Activated T-cell treated with anti-CD3 and anti-CD28 coated beads for 1 hour (primary cell): ENCODE data around the gene CAMK2D.

Source experiments
- DNase-seq: peaks from one replicate; pipeline ENCODE4 v3.0.0-alpha.2; 2020; ENCODE audit warnings: low read depth

Gene CAMK2D

GRCh38 chr4:113471146-113471860 lies 290.2 kb downstream of the CAMK2D start:
- DNase-seq = no peak

GRCh38 chr4:113469926-113470325 lies 291.6 kb downstream of the CAMK2D start:
- no peak for DNase-seq

GRCh38 chr4:113469023-113469390 lies 292.5 kb downstream of the CAMK2D start:
- DNase-seq = no peak

GRCh38 chr4:113468165-113469022 lies 293.1 kb downstream of the CAMK2D start:
- DNase-seq = no peak

GRCh38 chr4:113467581-113467980 lies 294.0 kb downstream of the CAMK2D start:
- no peak for DNase-seq

GRCh38 chr4:113462286-113462685 lies 299.3 kb downstream of the CAMK2D start:
- DNase-seq = no peak

- no peak for DNase-seq
Observed at GRCh38 chr4:113461281-113461680, 300.3 kb downstream of the CAMK2D start.

- DNase-seq = no peak
Observed at GRCh38 chr4:113457886-113458285, 303.7 kb downstream of the CAMK2D start.

GRCh38 chr4:113457121-113457520 lies 304.4 kb downstream of the CAMK2D start:
- no peak for DNase-seq

GRCh38 chr4:113455061-113455460 lies 306.5 kb downstream of the CAMK2D start:
- no peak for DNase-seq

GRCh38 chr4:113452868-113453620 lies 308.5 kb downstream of the CAMK2D start:
- DNase-seq = no peak

GRCh38 chr4:113452152-113452551 lies 309.4 kb downstream of the CAMK2D start:
- DNase-seq = no peak

GRCh38 chr4:113450295-113451080 lies 311.1 kb downstream of the CAMK2D start:
- DNase-seq = no peak

GRCh38 chr4:113449410-113449974 lies 312.0 kb downstream of the CAMK2D start:
- DNase-seq = no peak

- DNase-seq = no peak
Observed at GRCh38 chr4:113447769-113448168, 313.8 kb downstream of the CAMK2D start.

GRCh38 chr4:113447061-113447460 lies 314.5 kb downstream of the CAMK2D start:
- DNase-seq = no peak

- no peak for DNase-seq
Observed at GRCh38 chr4:113446019-113446418, 315.5 kb downstream of the CAMK2D start.

- DNase-seq = no peak
Observed at GRCh38 chr4:113445286-113445685, 316.3 kb downstream of the CAMK2D start.

- DNase-seq = no peak
Observed at GRCh38 chr4:113444386-113444785, 317.2 kb downstream of the CAMK2D start.

- DNase-seq = no peak
Observed at GRCh38 chr4:113442826-113443225, 318.7 kb downstream of the CAMK2D start.

GRCh38 chr4:113440371-113440770 lies 321.2 kb downstream of the CAMK2D start:
- no peak for DNase-seq

GRCh38 chr4:113438596-113438995 lies 322.9 kb downstream of the CAMK2D start:
- DNase-seq = no peak
